ENCODE measurements around the gene PSMA1. TPM values are rescaled to one million over a fixed set of nuclear protein-coding genes. Genes with fewer than 3 reads are reported as not detected.

The PSMA1 gene
- total and polyA plus RNA-seq, 12 donors: 92.4 to 304 (median 139) TPM

- Histone ChIP-seq H3K9me3 (replicated peaks in 1 of 3) (no peaks in the 10 kb centered on the region), H3K27ac (peak overlapping the region; percentile 67 to 93 (median 88)), H3K36me3 (replicated peaks in 1 of 2) (peaks cover 0 to 33% of the 10 kb centered on the region in 2 donors), H3K27me3 (no peaks in the 10 kb centered on the region), H3K4me1 (replicated peaks in 1 of 2) (peaks cover 0 to 26% of the 10 kb centered on the region in 2 donors), H3K4me3 (peak overlapping the region in 3 of 4 donors; percentile 16 to 91 (median 89))
- DNase-seq: peak; percentile 39 to 79 (median 57)
- TF ChIP-seq POLR2A (IDR thresholded peaks at IDR 0.05) (no peak), CTCF (IDR thresholded peaks at IDR 0.05) (no peak)
- intact Hi-C loops (cut with DNase I): no loop called here
- 2 to 5% (median 4%) methylated on average over 6 of the region's 6 CpGs for WGBS, 4 donors
Measured at GRCh38 chr11:14500181-14500651, 20.0 kb downstream of the PSMA1 start.

- Histone ChIP-seq H3K27ac (peak within 1 kb of the TSS; percentile 67 to 93 (median 88)), H3K4me3 (peak within 1 kb of the TSS; percentile 53 to 91 (median 88)), H3K27me3 (no peaks in the 10 kb centered on the region), H3K4me1 (replicated peaks in 1 of 2) (peaks cover 0 to 26% of the 10 kb centered on the region in 2 donors), H3K9me3 (replicated peaks in 1 of 3) (peaks cover 0 to 2% (median 0%) of the 10 kb centered on the region in 3 donors), H3K36me3 (replicated peaks in 1 of 2) (peaks cover 0 to 32% of the 10 kb centered on the region in 2 donors)
- WGBS, 4 donors: 0 to 2% (median 1%) methylated on average over 12 to 37 of the region's 37 CpGs
- DNase-seq: peak; percentile 94 to 97 (median 95)
- TF ChIP-seq POLR2A (IDR thresholded peaks at IDR 0.05): peak; percentile 78 to 95
- no peak for TF ChIP-seq CTCF (IDR thresholded peaks at IDR 0.05)
- intact Hi-C loops (cut with DNase I): no loop called here
Measured at GRCh38 chr11:14499560-14500180, 20.5 kb downstream of the PSMA1 start, which contains the start of gene COPB1. TSS of gene COPB1 (minus strand) at chr11:14499811. CDS start at chr11:14498928, 883 bp downstream.

GRCh38 chr11:14499178-14499559 lies 21.0 kb downstream of the PSMA1 start:
- intact Hi-C loops (cut with DNase I): no loop called here
- no peak for TF ChIP-seq CTCF (IDR thresholded peaks at IDR 0.05)
- TF ChIP-seq POLR2A (IDR thresholded peaks at IDR 0.05): no peak
- Histone ChIP-seq H3K4me1 (replicated peaks in 1 of 2) (peaks cover 0 to 26% of the 10 kb centered on the region in 2 donors), H3K9me3 (replicated peaks in 1 of 3) (peaks cover 0 to 4% (median 0%) of the 10 kb centered on the region in 3 donors), H3K4me3 (peak overlapping the region; percentile 53 to 91 (median 82)), H3K36me3 (replicated peaks in 1 of 2) (peaks cover 0 to 32% of the 10 kb centered on the region in 2 donors), H3K27me3 (no peaks in the 10 kb centered on the region), H3K27ac (peak overlapping the region in 4 of 5 donors; percentile 67 to 93 (median 90))
- 0 to 2% (median 1%) methylated on average over 13 to 19 of the region's 19 CpGs for WGBS, 4 donors
- DNase-seq: peak in 5 of 7 donors; percentile 27 to 60 (median 48)

GRCh38 chr11:14480716-14481115 lies 39.5 kb downstream of the PSMA1 start:
- Histone ChIP-seq H3K36me3 (replicated peaks in 1 of 2) (peaks cover 0 to 97% of the 10 kb centered on the region in 2 donors), H3K27ac (no peak overlapping the region), H3K4me1 (replicated peaks in 1 of 2) (no peaks in the 10 kb centered on the region), H3K9me3 (replicated peaks in 1 of 3) (no peaks in the 10 kb centered on the region), H3K27me3 (no peaks in the 10 kb centered on the region), H3K4me3 (no peak overlapping the region)
- intact Hi-C loops (cut with DNase I): no loop called here
- no peak for DNase-seq
- TF ChIP-seq CTCF (IDR thresholded peaks at IDR 0.05) (no peak), POLR2A (IDR thresholded peaks at IDR 0.05) (no peak)
- WGBS, 4 donors: 93 to 99% (median 95%) methylated on average over 3 of the region's 3 CpGs

Measured in adrenal gland (tissue), 12 donors.